OCI-LY7 (cell line): ENCODE measurements around the gene COL6A3. TPM values are rescaled to one million over a fixed set of nuclear protein-coding genes. Genes with fewer than 3 reads are reported as not detected.

ENCODE experiments used
- BruUV-seq: library from RNA; stranded (reverse); fragments of 400-500 nt; replicated peaks from 2 replicates; lab custom pipeline; 2021; lab: Mats Ljungman, UMichigan
- CTCF ChIA-PET: fragments of 300-600 bp; sonication (Branson Sonifier 250); formaldehyde crosslinking; loops from one replicate; lab custom pipeline; 2022; ENCODE audit warnings: antibody characterized with exemption; ENCODE audit not compliant: unreplicated experiment; lab: Charles Lee
- POLR2A ChIA-PET: fragments of 300-600 bp; sonication (Branson Sonifier 250); formaldehyde crosslinking; loops from one replicate; lab custom pipeline; 2022; ENCODE audit warnings: antibody characterized with exemption; lab: Charles Lee
- DNase-seq: peaks from one replicate; pipeline ENCODE4 v3.0.0-alpha.2; 2015; ENCODE audit warnings: low spot score
- H2AFZ ChIP-seq: fragments of 200-600 bp; sonication (generic), shearing (Covaris generic); 2 replicates; pipeline ENCODE4 v1.6.1; 2014; ENCODE audit warnings: mild to moderate bottlenecking, antibody characterized with exemption, low read length, moderate library complexity
- H3K27ac ChIP-seq: fragments of 200-600 bp; sonication (generic); 2 replicates; pipeline ENCODE4 v1.5.1; 2014; ENCODE audit warnings: mixed run types, low read depth, mild to moderate bottlenecking, moderate library complexity, low read length, inconsistent platforms; ENCODE audit not compliant: poor library complexity, severe bottlenecking
- H3K36me3 ChIP-seq: fragments of 200-600 bp; sonication (generic); 2 replicates; pipeline ENCODE4 v1.6.1; 2014; ENCODE audit warnings: mild to moderate bottlenecking, antibody characterized with exemption, low read length, moderate library complexity, mixed read lengths; ENCODE audit not compliant: insufficient read depth
- H3K4me1 ChIP-seq: fragments of 200-600 bp; sonication (generic); 2 replicates; pipeline ENCODE4 v1.5.1; 2014; ENCODE audit warnings: mild to moderate bottlenecking, low read length; ENCODE audit not compliant: insufficient read depth, poor library complexity, severe bottlenecking
- H3K4me2 ChIP-seq: fragments of 200-600 bp; sonication (generic); 2 replicates; pipeline ENCODE4 v1.6.1; 2014; ENCODE audit warnings: mild to moderate bottlenecking, low read length
- H3K4me3 ChIP-seq: fragments of 200-600 bp; sonication (generic); 2 replicates; pipeline ENCODE4 v1.5.1; 2014; ENCODE audit warnings: mild to moderate bottlenecking, low read depth, low read length; ENCODE audit not compliant: poor library complexity, severe bottlenecking
- H3K79me2 ChIP-seq: fragments of 200-600 bp; sonication (generic); 2 replicates; pipeline ENCODE4 v1.6.1; 2016; ENCODE audit warnings: low read depth, mild to moderate bottlenecking, low read length, moderate library complexity, mixed read lengths; ENCODE audit not compliant: insufficient read depth
- H3K9me2 ChIP-seq: fragments of 200-600 bp; sonication (generic); 2 replicates; pipeline ENCODE4 v1.6.1; 2016; ENCODE audit warnings: mild to moderate bottlenecking, low read length, mixed read lengths; ENCODE audit not compliant: insufficient read depth
- H3K9me3 ChIP-seq: fragments of 200-600 bp; sonication (generic); 2 replicates; pipeline ENCODE4 v1.6.1; 2014; ENCODE audit warnings: mild to moderate bottlenecking, mixed run types, low read length, mixed read lengths
- H4K20me1 ChIP-seq: fragments of 200-600 bp; sonication (generic); 2 replicates; pipeline ENCODE4 v1.6.1; 2014; ENCODE audit warnings: mild to moderate bottlenecking, antibody characterized with exemption, low read length, moderate library complexity, mixed read lengths; ENCODE audit not compliant: insufficient read depth
- CTCF ChIP-seq: fragments of 200-600 bp; sonication (generic); conservative IDR thresholded peaks from 2 replicates; pipeline ENCODE4 v1.5.1; 2014; ENCODE audit warnings: mild to moderate bottlenecking, antibody characterized with exemption, low read length, moderate library complexity, mixed read lengths
- EZH2phosphoT487 ChIP-seq: fragments of 200-600 bp; sonication (generic); IDR thresholded peaks from 2 replicates; pipeline ENCODE4 v1.6.1; 2018; ENCODE audit warnings: low read depth, borderline replicate concordance, mild to moderate bottlenecking, mixed run types, antibody characterized with exemption, low read length, moderate library complexity, mixed read lengths
- intact Hi-C: fragments of 100-400 bp; cut with micrococcal nuclease; formaldehyde crosslinking; loops from one replicate; pipeline ENCODE4 v1.10.0; 2022; ENCODE audit not compliant: unreplicated experiment
- total RNA-seq, 2 experiments: library from RNA; depleted of rRNA in 1 of 2; stranded (reverse); fragments of >200 nt in 1 of 2; shearing (Covaris generic) in 1 of 2; gene quantifications; 2 replicates each; pipeline ENCODE4 v1.2.3, GENCODE V29; 2014 to 2022

COL6A3 gene
- total RNA-seq, 2 experiments from 2014 or later = not detected

GRCh38 chr2:237440819-237441281 lies 26.9 kb upstream of the COL6A3 start:
- ChIA-PET POLR2A (interaction anchor here (0.6 to 1.0 kb wide), 2 partner anchors 31 to 323 kb away, joined by 3 read pairs; no protein-coding TSS in a partner anchor), CTCF (no interaction called here)
- TF ChIP-seq EZH2phosphoT487 = no peak
- Histone ChIP-seq H3K79me2 (no peaks in the 10 kb centered on the region), H3K9me2 (no peaks in the 10 kb centered on the region), H3K27ac (no peak overlapping the region), H3K4me3 (no peak overlapping the region), H3K4me1 (no peaks in the 10 kb centered on the region), H3K9me3 (no peaks in the 10 kb centered on the region), H3K4me2 (no peak overlapping the region), H4K20me1 (no peaks in the 10 kb centered on the region), H2AFZ (no peak overlapping the region), H3K36me3 (no peaks in the 10 kb centered on the region)
- no TSS peak for BruUV-seq
- intact Hi-C loops = no loop called here
- no peak for DNase-seq

GRCh38 chr2:237438080-237438940 lies 24.3 kb upstream of the COL6A3 start:
- Histone ChIP-seq H3K79me2 (no peaks in the 10 kb centered on the region), H3K27ac (no peak overlapping the region), H3K9me2 (no peaks in the 10 kb centered on the region), H4K20me1 (no peaks in the 10 kb centered on the region), H2AFZ (no peak overlapping the region), H3K36me3 (no peaks in the 10 kb centered on the region), H3K4me3 (no peak overlapping the region), H3K4me1 (no peaks in the 10 kb centered on the region), H3K4me2 (no peak overlapping the region), H3K9me3 (no peaks in the 10 kb centered on the region)
- ChIA-PET POLR2A (no interaction called here), CTCF (no interaction called here)
- BruUV-seq = no TSS peak
- intact Hi-C loops = no loop called here
- DNase-seq = no peak
- no peak for TF ChIP-seq EZH2phosphoT487
- TF ChIP-seq CTCF = no peak

- Histone ChIP-seq H3K4me2 (no peak overlapping the region), H3K79me2 (no peaks in the 10 kb centered on the region), H2AFZ (no peak overlapping the region), H3K4me1 (no peaks in the 10 kb centered on the region), H4K20me1 (no peaks in the 10 kb centered on the region), H3K4me3 (no peak overlapping the region), H3K9me3 (no peaks in the 10 kb centered on the region), H3K36me3 (no peaks in the 10 kb centered on the region), H3K27ac (no peak overlapping the region), H3K9me2 (no peaks in the 10 kb centered on the region)
- TF ChIP-seq EZH2phosphoT487 = no peak
- no peak for TF ChIP-seq CTCF
- DNase-seq = no peak
- no TSS peak for BruUV-seq
- CTCF ChIA-PET = no interaction called here
- POLR2A ChIA-PET = no interaction called here
- intact Hi-C loops = no loop called here
Measured at GRCh38 chr2:237437566-237437965, 23.6 kb upstream of the COL6A3 start.
